Stimulated activated CD4-positive, alpha-beta T cell treated with anti-CD3 and anti-CD28 coated beads, Interleukin-15, amount 100 ng/mL, for 24 hours (primary cell): ENCODE results near the gene DPP6.

ENCODE experiments used
- DNase-seq: peaks from one replicate; pipeline ENCODE4 v3.0.0-alpha.2; 2020

Gene DPP6

DNA sequence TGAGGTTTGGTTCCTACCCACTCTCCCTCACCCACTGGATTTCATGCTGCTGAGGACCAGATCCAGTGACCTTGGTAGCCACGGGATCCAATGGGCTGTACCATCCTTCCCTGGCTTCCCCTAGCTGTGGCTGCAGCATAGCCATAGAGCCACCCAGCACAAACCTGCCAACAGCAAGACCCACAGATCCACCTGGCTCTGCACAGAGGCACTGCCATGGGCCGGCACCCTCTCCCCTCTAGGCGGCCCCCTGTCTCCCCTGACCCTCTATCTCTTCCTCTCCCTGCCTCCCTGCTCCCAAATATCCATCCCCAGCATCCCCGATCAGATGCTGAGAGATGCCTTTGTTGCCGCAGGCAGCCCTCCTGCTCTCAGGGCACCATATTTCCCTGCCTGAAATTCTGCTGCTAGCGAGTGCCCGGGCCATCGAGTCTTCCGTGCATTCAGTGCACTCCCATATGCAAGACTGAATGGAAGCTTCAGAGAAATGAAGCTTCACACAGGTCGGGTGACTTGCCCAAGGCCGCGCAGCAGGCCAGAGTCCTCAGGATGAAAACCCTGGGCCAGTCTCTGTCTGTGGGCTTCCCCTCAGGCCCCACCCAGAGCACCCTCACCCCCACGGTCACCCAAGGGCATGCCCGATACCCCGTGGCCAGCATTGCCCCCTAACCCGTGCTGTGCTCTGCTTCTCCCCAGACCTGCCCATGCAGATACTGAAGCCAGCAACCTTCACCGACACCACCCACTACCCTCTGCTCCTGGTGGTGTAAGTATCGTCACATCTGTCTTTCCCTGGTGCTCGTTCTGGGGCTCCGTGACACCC is 819.9 kb downstream of the DPP6 start:
- DNase-seq, result no peak

GRCh38 chr7:154872811-154873499 is 820.8 kb downstream of the DPP6 start:
- no peak for DNase-seq

DNA sequence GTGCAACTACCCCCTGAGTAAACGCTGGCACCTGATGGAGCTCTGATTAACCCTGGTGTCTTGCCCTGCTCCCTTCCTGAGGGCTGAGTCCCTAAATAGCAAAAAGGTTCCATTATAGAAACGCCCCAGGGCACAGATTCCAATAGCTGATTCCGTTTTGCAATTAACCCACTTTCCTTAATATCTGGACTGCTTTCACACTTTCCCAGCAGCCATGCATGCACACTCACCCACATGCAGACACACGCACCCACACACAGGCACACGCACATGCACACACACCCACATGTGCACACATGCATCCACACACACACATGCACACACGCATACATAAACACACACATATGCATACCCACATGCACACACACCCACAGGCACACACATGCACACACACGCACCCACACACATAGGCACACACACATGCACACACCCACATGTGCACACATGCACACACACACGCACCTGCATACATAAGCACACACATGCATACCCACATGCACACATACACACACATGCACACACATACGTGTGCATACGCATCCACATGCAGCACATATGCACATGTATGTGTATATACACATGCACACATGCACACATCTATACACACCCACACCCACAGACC is 821.4 kb downstream of the DPP6 start:
- no peak for DNase-seq

DNA sequence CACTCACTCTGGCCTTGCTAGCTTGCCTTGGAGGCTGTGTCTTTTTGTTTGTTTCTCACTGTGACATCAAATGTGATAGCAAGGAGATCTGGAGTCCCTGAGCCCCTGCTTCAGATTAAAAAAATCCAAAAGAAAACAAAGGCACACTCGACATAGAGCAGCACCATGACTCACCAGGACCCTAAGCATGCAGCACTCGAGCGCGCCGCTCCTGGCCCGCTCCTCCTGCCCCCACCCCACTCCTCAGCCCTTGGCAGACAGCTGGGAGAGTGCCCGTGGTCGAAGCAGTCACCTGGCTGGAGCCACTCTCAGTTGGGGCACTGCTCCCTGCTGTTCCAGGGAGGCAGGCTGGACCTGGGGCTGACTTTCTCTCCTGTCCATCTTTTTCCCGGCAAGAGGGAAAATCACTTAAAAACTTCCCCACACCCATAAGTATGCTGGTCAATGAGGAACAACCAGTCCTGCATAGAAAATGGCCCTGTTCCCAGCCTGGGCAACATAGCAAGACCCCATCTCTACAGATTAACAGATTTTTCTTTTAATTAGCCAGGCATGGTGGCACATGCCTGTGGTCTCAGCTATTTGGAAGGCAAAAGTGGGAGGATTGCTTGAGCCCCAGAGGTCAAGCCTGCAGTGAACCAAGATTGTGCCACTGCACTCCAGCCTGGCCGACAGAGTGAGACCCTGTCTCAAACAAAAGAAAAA is 822.4 kb downstream of the DPP6 start:
- DNase-seq, result no peak

DNA sequence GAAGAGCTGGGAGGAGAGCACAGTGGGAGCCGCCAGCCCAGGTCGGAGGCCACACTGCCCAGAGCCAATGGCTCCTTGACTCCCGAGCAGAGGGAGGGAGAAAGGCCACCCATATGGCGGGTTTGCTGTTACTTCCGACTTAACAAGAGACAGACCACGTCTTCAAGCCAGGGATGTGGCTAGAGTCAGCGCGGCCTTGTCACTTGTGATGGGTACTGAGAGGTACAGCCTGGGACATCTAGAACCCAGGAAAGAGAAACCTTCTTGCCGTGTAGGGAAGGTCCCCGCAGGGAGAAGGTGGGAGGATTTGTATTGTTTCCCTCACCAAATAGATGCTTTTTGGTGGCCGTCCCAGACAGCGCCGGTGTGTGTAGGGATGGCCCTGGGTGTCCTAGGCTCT is 823.1 kb downstream of the DPP6 start:
- no peak for DNase-seq

- no peak for DNase-seq
Observed at GRCh38 chr7:154876516-154876915, 824.3 kb downstream of the DPP6 start.

- DNase-seq, result no peak
Observed at GRCh38 chr7:154877031-154877430, 824.8 kb downstream of the DPP6 start.

- DNase-seq, result no peak
Observed at GRCh38 chr7:154879629-154880028, 827.4 kb downstream of the DPP6 start.

GRCh38 chr7:154880513-154880912 is 828.3 kb downstream of the DPP6 start:
- DNase-seq, result no peak

- DNase-seq, result no peak
Observed at GRCh38 chr7:154881026-154881425, 828.8 kb downstream of the DPP6 start.

- no peak for DNase-seq
Observed at GRCh38 chr7:154881526-154881925, 829.3 kb downstream of the DPP6 start.

- DNase-seq, result no peak
Observed at GRCh38 chr7:154882931-154883474, 830.8 kb downstream of the DPP6 start.

DNA sequence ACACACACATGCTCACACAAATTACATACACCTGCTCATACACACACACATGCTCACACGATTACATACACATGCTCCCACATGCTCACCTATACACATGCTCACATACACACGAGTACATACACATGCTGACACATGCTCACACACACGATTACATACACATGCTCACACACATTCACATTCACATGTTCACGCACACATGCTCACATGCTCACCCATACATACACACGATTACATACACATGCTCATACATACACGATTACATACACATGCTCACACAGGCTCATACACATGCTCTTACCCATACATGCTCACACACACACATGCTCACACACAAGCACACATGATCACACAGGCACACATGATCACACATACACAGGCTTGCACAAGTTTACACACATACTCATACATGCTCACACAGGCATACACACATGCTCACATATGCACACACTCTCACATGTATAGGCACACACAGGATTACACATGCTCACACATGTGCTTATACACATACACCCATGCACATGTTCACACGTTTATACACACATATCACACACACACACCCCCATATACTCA is 832.2 kb downstream of the DPP6 start:
- no peak for DNase-seq

DNA sequence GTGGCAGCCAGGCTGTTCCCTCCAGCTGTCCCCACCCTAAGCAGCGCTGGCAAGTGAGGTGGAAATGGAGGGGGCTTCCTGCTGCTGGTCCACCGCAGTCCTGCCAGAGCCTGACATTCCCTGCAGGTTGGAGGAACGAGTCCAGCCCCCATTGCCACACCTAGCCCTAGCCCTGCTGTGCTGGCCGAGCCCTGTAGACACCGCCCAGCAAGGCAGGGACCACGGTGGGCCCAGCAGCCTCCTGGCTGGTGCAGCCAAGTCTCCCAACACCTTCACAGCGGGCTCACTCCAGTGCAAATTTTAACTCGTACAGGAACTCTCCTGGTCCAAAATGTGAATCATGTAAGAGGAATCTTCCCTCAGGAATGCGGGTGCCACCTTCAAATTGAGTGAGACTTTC is 834.4 kb downstream of the DPP6 start:
- no peak for DNase-seq

GRCh38 chr7:154888690-154889089 is 836.5 kb downstream of the DPP6 start:
- DNase-seq, result no peak

GRCh38 chr7:154892459-154892858 is 840.3 kb downstream of the DPP6 start:
- no peak for DNase-seq

DNA sequence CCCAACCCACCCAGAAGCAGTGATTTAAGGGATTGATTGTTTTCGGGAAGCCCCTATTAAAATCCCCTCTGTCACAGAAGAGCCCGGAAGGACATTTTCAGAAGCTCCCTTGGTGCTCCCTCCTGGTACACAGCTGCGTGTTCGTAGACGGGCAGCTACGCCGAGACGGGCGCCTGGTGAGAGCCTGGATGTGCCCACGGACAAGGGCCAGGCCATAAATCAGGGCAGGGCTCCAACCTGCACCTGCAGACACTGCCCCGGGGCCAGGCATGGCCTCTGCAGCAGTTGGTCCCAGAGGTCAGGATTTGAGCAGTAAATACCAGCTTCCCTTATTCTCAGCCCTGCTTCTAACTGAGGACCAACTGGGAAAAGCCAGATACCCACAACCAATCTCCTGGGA is 843.9 kb downstream of the DPP6 start:
- DNase-seq, result no peak

DNA sequence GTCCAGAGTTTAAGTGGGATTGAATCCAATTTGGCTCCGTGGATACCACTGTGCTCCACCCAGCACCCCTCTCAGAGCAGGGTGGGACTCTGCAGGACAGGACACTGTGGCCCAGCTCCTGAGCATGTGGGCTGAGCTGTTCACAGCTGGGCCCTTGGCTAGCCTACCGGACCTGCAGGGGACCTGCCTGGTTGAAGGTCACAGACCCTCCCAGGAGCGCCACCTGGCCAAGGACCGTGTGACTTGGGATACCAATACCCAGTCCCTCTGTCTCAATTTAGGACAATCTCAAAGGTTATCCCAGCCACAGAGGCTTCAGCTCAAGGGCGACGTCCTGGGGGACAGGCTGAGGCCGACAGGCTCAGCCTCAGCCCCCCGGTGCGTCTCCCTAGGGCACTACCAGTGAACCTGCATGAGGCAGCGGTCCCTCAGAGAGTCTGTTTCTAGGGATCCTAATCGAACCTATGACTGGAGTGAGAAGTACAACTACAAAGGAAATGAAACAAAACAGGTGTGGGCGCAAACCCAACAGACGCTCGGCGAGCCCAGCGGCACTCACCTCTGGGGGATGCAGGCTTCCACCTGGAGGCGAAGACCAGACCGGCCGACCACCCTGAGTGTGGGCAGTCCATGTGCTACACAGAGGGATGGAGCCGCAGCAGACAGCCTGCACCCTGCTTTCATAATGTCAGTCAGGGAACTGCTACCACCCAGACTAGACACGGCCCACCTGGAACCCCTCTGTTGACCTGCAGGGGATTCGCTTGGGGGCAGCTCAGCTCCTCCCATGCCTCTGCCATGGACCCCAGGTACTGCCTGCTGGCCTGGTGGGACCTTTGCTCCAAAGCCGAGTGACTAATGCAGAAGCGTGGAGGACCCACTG is 847.0 kb downstream of the DPP6 start:
- no peak for DNase-seq

DNA sequence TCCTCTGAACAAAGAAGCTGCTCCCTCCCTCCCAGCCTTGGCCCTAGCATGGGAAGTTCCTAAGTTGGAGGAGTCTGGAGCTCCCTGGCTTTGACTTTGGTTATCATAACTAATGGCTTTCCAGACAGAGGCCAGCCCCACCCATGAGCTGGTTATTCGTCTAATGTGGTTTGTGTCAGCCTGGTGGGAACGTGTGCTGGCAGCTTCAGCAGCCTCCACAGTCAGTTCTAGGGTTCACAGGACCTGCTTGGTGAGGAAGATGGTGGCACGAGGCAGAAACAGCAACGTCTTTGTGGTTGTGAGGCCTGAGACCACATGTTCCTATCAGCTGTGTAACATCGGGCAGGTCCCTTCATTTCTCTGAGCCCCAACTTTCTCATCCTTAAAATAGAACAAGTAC is 847.7 kb downstream of the DPP6 start:
- no peak for DNase-seq

DNA sequence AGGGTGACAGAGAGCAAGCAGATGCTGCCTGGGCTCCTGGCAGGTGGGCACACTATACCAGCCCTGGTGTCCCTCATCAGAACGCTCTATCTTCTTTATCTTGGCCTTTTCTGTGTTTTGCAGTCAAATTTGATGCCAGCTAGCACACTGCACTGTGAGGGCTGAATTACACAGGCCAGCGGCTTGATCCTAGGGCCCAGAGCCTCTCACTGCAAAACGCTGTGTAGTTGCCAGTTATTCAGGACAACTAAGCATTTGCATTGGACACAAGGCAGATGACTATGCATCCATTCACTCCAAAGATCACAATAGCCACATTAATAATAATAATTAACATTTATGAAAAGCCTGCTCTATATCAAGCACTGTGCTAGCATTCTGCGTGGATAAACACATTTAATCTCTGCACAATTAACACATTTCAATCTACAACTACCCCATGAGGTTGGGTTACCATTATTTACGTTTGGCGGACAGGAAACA is 850.4 kb downstream of the DPP6 start:
- DNase-seq, result no peak

GRCh38 chr7:154903083-154903731 is 851.0 kb downstream of the DPP6 start:
- DNase-seq, result no peak
